HL-60/S4 (cell line): Measurements from ENCODE around the gene AMER3.

Experiments used
- in situ Hi-C: fragments of 300-500 bp; cut with MboI; formaldehyde crosslinking; loops from 2 replicates; pipeline ENCODE4 v1.14.3; 2022; ENCODE audit warnings: low sequenced_read_pairs

The AMER3 gene

DNA sequence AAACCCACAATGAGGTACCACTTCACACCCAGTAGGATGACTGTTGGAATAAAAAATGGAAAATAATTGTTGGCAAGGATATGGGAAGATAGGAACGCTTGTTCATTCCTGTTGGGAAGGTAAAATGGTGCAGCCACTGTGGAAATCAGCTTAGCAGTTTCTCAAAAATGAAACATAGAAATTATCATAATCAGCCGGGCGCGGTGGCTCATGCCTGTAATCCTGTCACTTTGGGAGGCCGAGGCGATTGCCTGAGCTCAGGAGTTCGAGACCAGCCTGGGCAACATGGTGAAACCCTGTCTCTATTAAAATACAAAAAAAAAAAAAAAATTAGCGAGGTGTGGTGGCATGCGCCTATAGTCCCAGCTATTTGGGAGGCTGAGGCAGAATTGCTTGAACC lies 23.4 kb downstream of the AMER3 start:
- in situ Hi-C loops: no loop called here

DNA sequence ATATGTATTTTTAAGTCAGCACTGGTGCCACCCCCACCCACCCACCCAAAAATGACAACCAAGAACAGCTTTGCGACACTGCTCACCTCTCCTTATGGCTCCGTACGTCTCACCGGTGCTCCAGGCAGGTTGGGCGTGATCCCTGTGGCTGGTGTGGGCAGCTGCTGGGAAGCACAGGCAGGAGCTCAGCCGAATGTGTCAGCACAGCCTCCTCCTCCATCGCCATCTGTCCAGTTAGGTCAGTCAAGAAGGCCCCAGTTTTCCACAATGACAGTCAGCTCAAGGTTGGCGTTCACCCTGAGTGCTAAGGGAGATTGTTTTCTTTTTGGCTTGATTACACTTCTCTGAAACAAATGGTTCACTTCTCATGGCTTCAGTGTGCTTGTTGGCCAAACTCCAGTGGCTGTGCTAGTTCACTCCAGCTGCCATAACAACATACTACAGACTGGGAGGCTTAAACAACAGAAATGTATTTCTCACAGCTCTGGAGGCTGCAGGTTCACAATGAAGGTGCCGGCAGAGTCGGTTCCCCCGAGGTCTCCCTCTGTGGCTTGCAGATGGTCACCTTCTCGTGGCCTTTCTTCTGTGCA lies 30.2 kb downstream of the AMER3 start:
- in situ Hi-C loops: no loop called here

DNA sequence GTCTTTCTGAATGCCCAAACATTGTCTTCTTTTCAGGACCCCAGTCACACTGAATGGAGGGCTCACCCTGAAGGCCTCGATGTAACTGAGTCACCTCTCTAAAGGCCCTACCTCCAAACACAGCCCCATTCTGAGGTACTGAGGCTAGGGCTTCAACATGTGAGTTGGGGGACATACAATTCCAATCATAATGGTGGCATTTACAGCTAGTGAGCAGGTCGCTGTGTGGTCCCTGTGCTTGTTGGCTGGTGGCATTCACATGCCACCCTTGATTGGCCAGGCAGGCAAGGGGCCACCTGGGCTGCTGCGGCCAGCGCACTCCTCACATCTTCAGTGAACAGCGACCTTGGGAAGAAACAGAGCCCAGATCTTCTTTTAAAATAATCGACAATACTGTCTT lies 30.7 kb downstream of the AMER3 start:
- in situ Hi-C loops: no loop called here

DNA sequence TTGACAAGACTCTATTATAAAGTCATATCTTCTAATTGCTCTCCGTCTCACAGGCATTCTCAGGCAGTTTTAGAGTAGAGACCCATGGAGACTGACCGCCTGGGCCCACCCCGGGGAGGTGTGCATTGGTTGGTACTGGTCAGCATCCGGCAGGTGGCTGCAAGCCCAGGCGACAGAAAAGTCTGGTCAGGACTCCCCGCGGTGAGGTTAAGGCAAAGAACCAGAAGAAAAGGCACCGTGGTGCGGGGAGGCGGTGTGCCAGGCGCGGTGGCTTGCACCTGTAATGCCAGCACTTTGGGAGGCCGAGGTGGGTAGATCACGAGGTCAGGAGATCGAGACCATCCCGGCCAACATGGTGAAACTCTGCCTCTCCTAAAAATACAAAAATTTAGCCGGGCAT lies 32.5 kb downstream of the AMER3 start:
- in situ Hi-C loops: no loop called here

DNA sequence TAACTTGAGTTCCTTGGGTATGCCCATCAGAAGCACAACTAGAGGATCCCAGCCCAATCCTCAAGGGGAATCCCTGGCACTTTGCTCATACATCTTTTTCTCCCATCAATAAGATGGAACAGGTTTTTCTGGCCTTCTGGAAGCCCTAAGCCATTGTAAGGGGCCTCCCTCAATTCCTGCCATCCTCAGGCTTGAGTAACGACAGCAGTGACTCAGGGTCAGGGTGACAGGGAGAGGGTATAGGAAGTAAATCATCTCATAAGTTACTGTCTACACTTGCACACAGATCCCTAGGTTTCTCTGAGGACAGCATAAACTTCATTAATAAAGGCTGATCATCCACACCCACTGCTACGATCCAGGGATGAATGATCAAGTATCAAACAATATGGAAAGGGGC lies 35.0 kb downstream of the AMER3 start:
- in situ Hi-C loops: no loop called here

DNA sequence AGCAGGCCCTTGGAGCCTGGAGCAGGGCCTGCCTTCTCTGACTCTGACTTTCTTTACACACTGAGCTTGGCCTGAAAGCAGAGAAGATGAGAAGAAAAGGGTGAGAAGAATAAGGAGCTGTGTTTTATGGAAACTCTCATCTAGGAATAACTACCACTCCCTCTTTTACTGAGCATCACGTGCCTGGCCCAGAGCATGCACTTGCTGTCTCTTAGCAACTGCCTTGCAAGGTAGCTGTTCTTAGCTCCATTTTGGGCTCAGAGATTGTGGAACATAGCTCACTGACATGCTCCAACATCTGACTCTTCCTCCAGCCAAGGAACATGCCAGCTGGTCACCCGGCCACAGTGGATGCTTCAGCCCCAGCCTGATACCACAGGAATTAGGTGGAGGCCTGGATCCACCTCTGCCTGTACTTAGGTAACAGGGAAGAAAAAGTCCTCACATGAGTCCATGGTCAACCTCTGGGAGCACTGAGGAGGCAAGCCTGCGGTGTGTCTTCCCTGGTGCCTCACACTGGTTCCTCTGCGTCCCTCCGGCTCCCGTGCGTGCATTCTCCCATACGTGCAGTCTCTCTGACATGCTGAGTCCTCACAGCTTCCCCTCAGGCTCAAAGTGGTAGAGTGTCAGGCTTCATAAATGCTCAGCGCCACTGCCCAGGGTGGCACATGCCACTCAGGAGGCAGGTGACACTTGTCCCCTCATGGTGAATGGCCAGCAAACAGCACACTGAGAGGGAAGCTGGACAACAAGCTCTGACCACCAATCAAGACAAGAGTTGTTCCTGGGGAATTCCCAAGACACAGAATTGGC lies 35.7 kb downstream of the AMER3 start:
- in situ Hi-C loops: no loop called here

DNA sequence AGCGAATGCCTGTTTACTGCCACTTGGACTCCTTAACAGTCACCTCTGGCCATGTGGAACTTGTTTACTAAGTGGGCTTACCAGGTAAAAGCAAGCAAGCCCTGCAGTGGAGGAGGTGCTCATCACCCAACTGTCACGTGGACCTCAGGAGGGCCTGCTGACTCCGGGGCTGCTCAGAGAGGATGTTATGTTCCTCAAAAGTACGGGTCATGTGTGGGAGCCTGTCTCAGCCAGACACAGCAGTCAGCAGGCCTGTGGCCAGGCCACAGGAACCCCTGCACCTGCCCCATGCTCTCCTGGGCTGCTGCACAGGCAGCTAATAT lies 36.2 kb downstream of the AMER3 start:
- in situ Hi-C loops: no loop called here

DNA sequence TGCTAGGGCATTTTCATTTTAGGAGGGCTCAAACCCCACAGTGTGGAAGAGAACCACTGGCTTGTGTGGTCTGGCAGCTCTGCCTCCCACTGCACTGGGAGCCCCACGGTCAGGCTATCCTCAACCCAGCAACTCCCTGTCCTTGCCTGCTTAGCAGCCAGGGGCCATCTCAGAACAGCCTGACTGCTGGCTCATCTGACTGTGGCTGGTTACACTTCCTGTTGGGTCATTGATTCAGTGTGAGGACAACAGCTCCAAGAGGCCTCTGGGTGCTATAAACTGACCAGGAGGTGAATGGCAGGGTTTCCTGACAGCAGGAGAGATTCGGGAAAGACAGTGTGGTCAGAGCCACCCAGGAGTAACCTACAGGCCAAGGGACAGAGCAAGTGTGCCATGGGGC lies 40.1 kb downstream of the AMER3 start:
- in situ Hi-C loops: no loop called here

DNA sequence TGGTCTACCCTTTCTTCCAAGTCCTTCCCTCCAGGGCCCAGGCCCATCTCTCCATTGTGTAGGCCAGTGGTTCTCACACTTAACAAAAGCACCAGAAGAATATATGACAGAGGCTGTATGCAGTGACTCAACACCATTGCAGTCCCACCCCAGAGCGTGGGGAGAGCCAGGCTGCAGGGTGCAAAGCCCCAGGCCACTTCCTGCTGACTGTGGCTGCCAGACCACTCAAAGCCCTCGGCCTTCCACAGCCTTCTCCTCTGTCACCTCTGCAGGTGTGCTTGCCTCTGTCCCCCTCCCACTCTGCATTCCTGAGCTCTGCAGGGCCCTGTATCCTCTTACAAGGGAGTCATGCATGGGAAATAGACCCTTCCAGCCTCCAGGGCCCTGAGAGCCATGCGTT lies 41.0 kb downstream of the AMER3 start:
- in situ Hi-C loops: no loop called here

DNA sequence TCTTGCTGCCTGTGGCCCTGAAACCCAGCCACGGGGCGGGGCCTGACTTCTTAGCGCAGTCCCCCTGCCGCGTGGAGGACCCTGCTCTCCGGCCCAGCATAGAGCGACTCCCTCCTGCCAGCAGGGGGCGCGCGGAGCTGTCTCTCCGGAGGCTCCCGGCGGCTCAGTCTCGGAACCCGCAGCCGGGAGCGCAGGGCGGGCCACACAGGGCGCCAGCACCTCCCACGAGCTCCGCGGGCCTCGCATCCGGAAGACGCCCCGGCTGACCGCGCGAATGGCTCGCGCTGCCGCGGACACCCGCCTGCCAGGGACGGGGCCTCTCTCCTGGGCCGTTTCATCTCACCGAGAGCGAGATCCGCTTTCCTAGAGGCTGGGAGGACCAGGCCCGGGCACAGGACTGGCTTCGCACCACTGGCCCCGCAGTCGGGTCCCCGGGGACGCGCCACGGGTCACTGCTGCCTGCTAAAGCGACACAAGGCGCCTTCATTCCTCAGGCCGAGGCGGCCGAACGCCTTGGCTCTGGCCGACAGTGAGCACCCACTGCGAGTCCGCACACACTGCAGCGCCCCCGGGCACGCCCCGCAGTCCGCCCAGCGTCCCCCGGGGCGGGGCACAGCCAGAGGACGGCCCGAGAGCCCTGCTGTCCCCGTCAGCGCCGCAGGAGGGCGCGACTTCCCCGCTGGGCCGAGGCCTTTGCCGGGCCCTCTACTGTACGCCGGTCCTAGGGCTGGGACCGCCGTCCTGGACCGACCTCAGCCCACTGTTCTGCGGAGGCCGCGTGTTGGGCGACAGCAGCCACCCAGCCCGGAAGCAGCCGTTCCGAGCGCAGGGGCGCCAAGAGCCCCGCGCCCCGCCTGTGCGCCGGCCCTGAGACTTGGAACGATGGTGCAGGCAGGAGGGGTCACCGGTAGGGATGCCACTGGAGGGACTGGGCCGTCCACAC lies 42.4 kb downstream of the AMER3 start:
- in situ Hi-C loops: no loop called here

DNA sequence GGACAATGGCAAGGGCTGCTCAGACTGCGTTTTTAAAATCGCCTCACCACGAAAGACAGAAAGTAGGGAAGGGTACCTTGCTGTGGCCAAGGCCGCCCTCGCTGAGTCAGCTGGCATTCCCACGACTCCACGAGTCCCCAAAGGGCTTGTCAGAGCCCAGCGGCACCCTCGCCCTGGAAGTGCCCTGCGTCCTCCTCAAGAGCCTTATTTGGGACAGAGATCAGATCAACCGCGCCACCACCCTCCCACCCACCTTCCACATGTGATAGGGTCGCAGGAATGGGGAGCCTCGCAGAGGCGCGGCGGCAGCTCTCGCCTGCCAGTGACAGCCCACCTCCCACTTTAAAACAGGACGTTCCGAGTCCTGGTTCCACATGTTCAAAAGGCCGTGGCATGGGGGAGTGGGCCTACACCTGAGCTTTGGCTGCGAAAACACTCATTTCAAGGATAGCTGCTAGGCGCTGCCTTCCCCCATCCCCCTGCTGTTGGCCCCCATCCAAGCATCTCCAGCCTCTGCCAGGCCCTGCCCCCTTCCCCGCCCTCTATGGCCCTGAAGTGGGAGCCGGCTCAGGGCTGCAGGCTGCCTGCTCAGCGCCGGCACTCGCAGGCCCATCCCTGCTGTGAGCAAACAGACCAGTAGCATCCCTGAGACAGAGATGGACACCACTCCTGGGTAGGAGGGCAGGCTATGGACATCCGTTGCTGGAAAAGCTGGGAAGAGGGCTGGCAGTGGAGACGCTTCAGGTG lies 43.3 kb downstream of the AMER3 start:
- in situ Hi-C loops: no loop called here

DNA sequence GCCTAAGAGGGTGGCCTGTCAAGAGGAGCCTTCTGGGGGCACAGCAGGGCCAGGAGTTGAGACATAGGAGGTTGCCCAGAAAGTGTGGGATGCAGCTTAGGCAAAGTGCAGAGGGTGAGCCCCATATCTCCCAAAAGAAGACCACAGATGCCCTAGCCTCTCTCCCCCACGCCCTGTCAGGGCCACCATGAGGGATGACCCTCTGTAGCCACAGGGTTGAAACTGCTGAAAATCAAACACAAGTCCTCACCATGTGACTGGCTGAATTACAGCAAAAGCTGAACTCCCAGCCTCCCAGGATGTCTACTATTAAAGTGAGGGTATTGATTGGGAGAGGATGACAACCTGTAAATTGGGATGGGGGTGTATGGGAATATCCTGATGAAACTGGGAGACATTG lies 44.0 kb downstream of the AMER3 start:
- in situ Hi-C loops: no loop called here

DNA sequence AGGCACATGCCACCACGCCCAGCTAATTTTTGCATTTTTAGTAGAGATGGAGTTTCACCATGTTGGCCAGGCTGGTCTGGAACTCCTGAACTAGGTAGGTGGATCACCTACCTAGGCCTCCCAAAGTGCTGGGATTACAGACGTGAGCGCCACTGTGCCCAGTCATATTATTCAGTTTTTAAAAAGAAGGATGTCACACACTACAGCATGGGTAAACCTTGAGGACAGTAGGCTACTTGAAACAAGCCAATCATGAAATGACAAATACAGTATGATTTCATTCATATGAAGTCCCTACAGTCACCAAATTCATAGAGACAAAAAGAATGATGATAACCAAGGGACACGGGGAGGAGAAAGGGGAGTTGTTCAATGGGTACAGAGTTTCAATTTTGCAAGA lies 50.3 kb downstream of the AMER3 start:
- in situ Hi-C loops: no loop called here

DNA sequence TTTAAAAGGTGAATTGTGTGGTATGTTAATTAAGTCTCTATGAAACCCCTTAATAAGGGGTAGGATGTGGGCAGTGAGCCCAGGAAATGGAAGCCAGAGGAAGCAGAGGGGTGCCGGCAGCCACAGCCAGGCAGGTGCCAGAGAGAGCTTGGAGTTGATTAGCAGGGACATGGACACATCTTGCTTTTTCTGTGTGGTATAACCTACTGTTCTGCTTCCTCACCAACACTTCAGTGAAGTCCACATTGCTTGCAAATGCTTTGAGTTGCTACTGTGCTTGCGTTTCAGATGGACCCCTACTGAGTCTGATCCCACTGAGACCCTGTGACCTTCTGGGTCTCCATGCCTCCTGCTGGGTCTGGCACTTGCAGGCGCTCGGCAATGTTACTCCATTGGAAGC lies 51.0 kb downstream of the AMER3 start:
- in situ Hi-C loops: no loop called here

DNA sequence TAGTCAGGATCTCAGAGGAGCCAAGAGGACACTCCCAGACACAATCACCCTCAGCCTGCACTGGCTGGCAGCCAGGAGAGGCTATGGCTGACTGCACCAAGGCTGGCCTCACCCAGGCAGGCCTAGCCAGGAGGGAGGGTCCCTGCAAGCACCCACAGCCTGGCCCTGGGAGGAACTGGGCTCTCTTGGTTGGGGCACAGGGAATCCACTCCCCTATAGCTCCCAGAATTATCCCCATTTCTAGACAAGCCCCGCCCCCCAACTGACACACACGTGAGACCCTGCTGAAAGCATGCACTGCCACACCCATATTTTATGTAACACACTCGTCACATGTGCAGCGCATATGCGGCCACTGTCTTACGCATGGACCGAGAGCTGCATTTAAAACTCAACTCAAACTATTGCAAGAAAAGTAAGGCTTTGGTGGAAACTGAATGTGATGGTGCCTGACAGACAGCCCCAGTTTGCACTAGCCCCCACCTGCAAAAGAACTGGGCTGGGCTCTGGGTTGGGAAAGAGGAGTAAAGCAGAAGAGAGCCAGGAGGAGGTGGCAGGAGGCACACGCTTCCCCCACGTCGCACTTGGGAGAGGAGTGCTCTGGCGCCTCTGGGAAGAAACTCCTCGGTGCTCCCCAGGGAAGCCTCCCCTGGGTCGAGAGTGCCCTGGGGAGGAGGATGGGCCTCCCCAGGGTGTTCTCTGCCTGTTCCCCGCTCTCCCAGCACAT lies 52.5 kb downstream of the AMER3 start:
- in situ Hi-C loops: no loop called here

DNA sequence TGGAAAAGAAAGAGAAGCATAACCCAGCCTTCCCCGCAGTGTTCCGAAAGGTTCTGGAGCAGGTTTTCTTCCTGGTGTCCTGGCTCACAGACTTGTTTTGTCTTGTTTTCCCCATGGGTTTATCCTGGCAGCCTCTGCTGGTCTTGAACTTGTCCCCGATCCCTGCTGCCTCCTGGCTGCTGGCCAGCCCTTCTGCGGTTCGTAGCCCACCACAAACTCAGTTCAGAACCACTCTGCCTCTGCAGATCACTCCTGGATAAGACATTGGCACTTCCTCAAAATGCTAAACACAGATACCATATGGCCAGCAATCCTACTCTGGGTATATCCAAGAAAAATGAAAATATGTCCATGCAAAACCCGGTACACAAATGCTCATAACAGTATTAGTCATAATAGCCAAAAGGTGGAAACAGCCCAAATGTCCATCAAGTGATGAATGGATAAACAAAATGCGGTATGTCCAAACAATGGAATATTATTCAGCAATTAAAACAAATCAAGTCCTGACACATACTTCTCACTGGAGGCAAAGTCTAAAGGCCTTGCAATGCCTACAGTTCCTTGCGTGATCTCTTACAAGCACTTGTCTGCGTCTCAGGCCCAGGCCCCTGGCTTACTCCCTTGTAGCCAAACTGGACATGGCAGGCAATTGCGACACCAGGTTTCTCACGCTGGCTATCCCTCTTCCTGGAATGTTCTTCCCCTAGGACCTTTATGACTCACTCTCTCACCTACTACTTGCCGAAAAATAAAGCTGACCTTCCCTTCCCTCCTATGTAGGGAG lies 53.3 kb downstream of the AMER3 start:
- in situ Hi-C loops: no loop called here

DNA sequence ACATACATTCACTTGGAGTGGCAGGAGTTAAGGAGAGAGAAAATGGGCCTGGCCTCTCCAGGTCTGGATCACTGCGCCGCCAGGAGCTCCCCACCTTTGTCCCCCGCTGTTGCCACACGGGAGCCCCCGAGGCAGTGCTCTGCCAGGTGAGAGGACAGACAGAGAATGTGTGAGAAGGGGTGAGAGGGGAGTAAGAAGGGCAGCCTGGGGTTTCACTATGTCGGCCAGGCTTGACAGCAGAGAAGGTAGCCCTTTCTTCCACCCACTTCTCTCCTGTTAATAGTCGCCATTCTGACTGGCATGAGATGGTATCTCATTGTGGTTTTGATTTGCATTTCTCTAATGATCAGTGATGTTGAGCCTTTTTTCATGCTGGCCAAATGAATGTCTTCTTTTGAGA lies 55.1 kb downstream of the AMER3 start:
- in situ Hi-C loops: no loop called here

DNA sequence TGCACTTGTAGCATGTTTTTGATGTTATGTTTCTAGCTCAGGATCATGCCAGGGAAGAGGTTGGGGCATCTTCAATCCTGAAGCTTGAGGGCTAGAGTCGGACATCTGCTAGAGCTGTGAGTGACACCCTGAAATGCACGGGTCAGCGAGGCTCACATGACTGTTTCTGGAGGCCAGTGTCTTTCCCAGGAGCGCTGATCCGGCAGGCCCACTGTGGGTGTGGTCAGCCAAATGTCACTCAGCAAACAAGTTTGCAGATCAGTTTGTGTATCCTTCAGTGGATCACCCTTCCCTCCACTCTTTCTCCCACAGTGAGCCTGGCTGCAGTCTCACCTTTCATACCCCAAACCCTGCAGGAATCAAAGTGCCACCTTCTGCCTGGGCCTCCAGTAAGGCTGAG lies 58.4 kb downstream of the AMER3 start:
- in situ Hi-C loops: no loop called here

DNA sequence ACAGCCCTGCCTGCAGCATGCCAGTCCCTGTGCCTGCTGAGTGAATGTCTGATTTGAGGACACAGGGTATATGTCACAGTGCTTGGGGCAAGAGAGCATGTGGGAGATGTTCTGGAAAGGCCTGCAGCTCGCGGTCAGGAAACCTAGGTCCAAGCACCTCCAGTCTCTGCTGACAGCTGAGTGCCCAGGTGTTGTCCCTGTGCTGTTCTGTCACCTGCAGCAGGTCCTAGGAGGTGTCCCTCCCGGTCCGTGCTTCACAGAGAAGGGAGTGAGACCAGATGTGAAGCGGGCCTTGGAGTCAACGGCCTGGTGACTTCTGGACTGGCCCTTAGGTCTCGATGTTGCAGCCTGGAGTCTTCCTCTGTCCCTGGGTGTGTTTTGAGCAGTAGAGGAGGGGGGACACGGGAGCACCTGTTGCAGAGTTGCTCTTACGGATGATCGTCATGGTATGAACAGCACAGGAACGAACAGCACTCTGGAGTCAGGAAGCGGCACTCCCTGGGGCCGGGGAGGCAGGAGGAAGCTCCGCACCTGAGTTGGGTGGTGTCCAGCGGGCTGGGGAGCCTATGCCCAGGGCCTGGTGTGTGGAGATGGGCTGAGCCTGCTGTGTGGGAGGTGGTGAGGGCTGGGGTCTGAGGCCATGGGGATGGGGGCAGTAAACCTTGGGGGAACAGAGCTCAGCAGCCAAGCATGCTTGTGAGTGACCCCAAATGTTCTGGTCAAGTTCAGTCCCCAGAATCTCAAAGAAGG lies 59.8 kb downstream of the AMER3 start:
- in situ Hi-C loops: no loop called here
